Left ventricle myocardium inferior (tissue), 1 donor: Measurements from ENCODE around the gene DLK1. TPM values are rescaled to one million over a fixed set of nuclear protein-coding genes. Genes with fewer than 3 reads are reported as not detected.

Experiments
- DNase-seq: peaks from one replicate; pipeline ENCODE4 v3.0.0-alpha.2; 2020
- H3K27ac ChIP-seq: fragments of 200-600 bp; replicated peaks from 2 replicates; pipeline ENCODE4 v1.8.0; 2021
- H3K27me3 ChIP-seq: fragments of 200-600 bp; 2 replicates; pipeline ENCODE4 v1.8.0; 2021; ENCODE audit warnings: low read depth
- H3K36me3 ChIP-seq: fragments of 200-600 bp; 2 replicates; pipeline ENCODE4 v1.8.0; 2021
- H3K4me1 ChIP-seq: fragments of 200-600 bp; 2 replicates; pipeline ENCODE4 v1.8.0; 2021
- H3K4me3 ChIP-seq: fragments of 200-600 bp; 2 replicates; pipeline ENCODE4 v1.8.0; 2021; ENCODE audit warnings: mild to moderate bottlenecking, moderate library complexity
- H3K9me3 ChIP-seq: fragments of 200-600 bp; replicated peaks from 2 replicates; pipeline ENCODE4 v1.8.0; 2021
- CTCF ChIP-seq: fragments of 200-600 bp; IDR thresholded peaks from 2 replicates; pipeline ENCODE4 v1.8.0; 2021; ENCODE audit warnings: antibody characterized with exemption, mild to moderate bottlenecking, borderline replicate concordance
- intact Hi-C: fragments of 100-400 bp; cut with micrococcal nuclease; formaldehyde crosslinking; loops from one replicate; pipeline ENCODE4 v1.11.0; 2022
- total RNA-seq: library from RNA; stranded (reverse); fragmentation: NEBNext Ultra II Directional; extraction: Animal tissue kit (Norgen Biotek cat#: 25700); gene quantifications from one replicate; pipeline ENCODE4 v1.2.1, GENCODE V29; 2021
- donor health status: DM: no; HTN: yes; CAD: no; lungs with severe emphysema.

The DLK1 gene
- total RNA-seq, 1 donor from 2014 or later, result 2.8 TPM

GRCh38 chr14:100731011-100731670 is 4.4 kb downstream of the DLK1 start:
- H3K27ac ChIP-seq, result no peak overlapping the region
- H3K27me3 ChIP-seq, result peaks cover 99% of the 10 kb centered on the region
- intact Hi-C loops, result no loop called here
- no peak overlapping the region for H3K4me3 ChIP-seq
- no peak for TF ChIP-seq CTCF
- no peaks in the 10 kb centered on the region for H3K4me1 ChIP-seq
- DNase-seq, result no peak
- no peaks in the 10 kb centered on the region for H3K9me3 ChIP-seq
- no peaks in the 10 kb centered on the region for H3K36me3 ChIP-seq

GRCh38 chr14:100731846-100732765 is 5.4 kb downstream of the DLK1 start:
- DNase-seq, result no peak
- intact Hi-C loops, result no loop called here
- Histone ChIP-seq H3K4me1 (no peaks in the 10 kb centered on the region), H3K4me3 (no peak overlapping the region), H3K9me3 (no peaks in the 10 kb centered on the region), H3K27me3 (peaks cover 97% of the 10 kb centered on the region), H3K36me3 (no peaks in the 10 kb centered on the region), H3K27ac (no peak overlapping the region)
- TF ChIP-seq CTCF, result no peak

GRCh38 chr14:100732766-100733100 is 6.0 kb downstream of the DLK1 start:
- no peaks in the 10 kb centered on the region for H3K4me1 ChIP-seq
- no peak for TF ChIP-seq CTCF
- peaks cover 97% of the 10 kb centered on the region for H3K27me3 ChIP-seq
- H3K36me3 ChIP-seq, result no peaks in the 10 kb centered on the region
- H3K4me3 ChIP-seq, result no peak overlapping the region
- no peaks in the 10 kb centered on the region for H3K9me3 ChIP-seq
- DNase-seq, result no peak
- intact Hi-C loops, result no loop called here
- H3K27ac ChIP-seq, result no peak overlapping the region

GRCh38 chr14:100733152-100733850 is 6.6 kb downstream of the DLK1 start:
- DNase-seq, result no peak
- H3K27me3 ChIP-seq, result peaks cover 97% of the 10 kb centered on the region
- H3K36me3 ChIP-seq, result no peaks in the 10 kb centered on the region
- no peak for TF ChIP-seq CTCF
- H3K27ac ChIP-seq, result no peak overlapping the region
- no peak overlapping the region for H3K4me3 ChIP-seq
- no peaks in the 10 kb centered on the region for H3K9me3 ChIP-seq
- no peaks in the 10 kb centered on the region for H3K4me1 ChIP-seq
- intact Hi-C loops, result no loop called here
